Astrocyte of the cerebellum (primary cell): Measurements from ENCODE around the gene IER3.

ENCODE experiments used
- DNase-seq: peaks from one replicate; pipeline ENCODE4 v3.0.0-alpha.2; 2011; ENCODE audit warnings: low read depth
- H3K4me3 ChIP-seq: 2 replicates; pipeline ENCODE4 v1.5.1; 2011; ENCODE audit warnings: mild to moderate bottlenecking, low read depth, low read length, moderate library complexity
- CTCF ChIP-seq: IDR thresholded peaks from 2 replicates; pipeline ENCODE4 v1.5.1; 2012; ENCODE audit warnings: low read length, low read depth, moderate library complexity, mild to moderate bottlenecking; ENCODE audit errors: missing control alignments
- in situ Hi-C: cut with HindIII; loops from 2 replicates; pipeline ENCODE4 v1.10.0; 2017; ENCODE audit warnings: low sequenced_read_pairs

IER3 gene

GRCh38 chr6:30754631-30755030 is 10.3 kb upstream of the IER3 start:
- no peak for TF ChIP-seq CTCF
- no peak for DNase-seq
- H3K4me3 ChIP-seq, result no peak overlapping the region
- in situ Hi-C loops, result no loop called here

- DNase-seq, result peak; percentile 97
- TF ChIP-seq CTCF, result peak; percentile 10
- in situ Hi-C loops, result no loop called here
- H3K4me3 ChIP-seq, result no peak overlapping the region
Observed at GRCh38 chr6:30752157-30752927, 8.0 kb upstream of the IER3 start.

GRCh38 chr6:30750379-30750668 is 6.0 kb upstream of the IER3 start:
- no peak for TF ChIP-seq CTCF
- DNase-seq, result no peak
- in situ Hi-C loops, result no loop called here
- no peak overlapping the region for H3K4me3 ChIP-seq

GRCh38 chr6:30749554-30750378 is 5.4 kb upstream of the IER3 start:
- no peak for TF ChIP-seq CTCF
- no peak overlapping the region for H3K4me3 ChIP-seq
- in situ Hi-C loops, result loop anchor here (5.0 kb wide), 1 partner anchor 53 kb away; no protein-coding TSS in a partner anchor
- no peak for DNase-seq

- in situ Hi-C loops, result loop anchor here (5.0 kb wide), 1 partner anchor 53 kb away; no protein-coding TSS in a partner anchor
- no peak for DNase-seq
- TF ChIP-seq CTCF, result no peak
- no peak overlapping the region for H3K4me3 ChIP-seq
Observed at GRCh38 chr6:30748851-30749540, 4.6 kb upstream of the IER3 start.
